ENCODE data around the gene AUH.

Gene AUH

DNA sequence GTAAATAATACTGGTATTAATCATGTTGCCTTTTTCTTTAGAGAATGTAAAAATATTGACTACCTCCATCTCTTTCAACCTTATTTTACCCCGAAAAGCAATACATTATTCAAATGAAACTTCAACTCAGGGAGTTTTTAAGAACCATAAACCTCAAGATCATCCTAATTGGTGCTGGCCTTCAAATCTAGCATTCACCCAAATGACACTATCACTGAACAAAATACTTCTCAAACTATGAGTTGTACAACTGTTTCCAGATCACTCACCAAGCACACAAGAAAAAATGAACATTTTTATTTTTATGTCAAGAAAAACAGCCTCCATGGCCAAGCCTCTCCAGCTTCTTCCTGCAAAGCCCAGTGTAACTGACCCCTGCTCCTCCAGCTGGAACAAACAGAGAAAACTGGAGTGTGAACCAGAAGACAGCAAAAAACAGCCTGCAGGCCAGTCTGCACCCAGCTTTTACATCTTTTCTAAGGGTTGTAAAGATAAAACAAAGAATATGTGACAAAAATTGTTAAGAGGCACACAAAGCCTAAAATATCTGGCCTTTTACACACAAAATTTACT is 21.2 kb downstream of the AUH start:
- no peak for DNase-seq

DNA sequence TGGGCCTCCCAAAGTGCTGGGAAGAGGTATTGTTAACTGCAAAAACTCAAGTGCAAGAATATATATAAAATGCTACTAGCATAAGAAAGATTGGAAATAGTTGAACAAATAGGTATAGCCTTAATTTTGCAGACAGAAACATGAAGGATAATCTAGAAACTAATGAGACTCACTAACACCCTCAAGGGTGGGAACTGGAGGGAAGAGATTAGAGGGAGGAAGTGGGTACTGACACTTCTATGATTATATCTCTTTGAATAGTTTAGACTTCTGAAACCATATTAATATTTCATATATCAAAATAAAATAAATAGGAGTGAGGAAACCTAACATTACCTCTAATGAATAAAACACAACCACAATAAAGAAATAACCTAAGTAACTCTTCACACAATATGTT is 23.0 kb downstream of the AUH start:
- DNase-seq: no peak

DNA sequence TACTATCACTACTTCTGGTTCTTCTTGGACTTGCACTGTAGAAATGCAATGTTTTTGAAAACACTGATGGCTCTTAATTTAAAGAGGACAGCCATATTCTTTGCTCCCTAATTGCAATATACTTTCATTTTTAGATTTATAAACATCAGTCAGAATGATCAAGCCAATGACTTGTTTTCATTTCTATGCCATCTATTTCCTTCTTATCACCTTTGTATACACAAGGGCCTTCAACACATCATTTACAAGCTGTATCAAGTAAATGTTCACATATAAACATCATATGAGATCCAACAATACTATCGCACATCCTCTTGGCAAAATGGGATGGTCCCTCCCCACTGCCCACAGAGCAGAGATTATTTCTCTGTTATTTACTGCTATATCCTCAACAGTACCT is 24.9 kb downstream of the AUH start:
- no peak for DNase-seq

DNA sequence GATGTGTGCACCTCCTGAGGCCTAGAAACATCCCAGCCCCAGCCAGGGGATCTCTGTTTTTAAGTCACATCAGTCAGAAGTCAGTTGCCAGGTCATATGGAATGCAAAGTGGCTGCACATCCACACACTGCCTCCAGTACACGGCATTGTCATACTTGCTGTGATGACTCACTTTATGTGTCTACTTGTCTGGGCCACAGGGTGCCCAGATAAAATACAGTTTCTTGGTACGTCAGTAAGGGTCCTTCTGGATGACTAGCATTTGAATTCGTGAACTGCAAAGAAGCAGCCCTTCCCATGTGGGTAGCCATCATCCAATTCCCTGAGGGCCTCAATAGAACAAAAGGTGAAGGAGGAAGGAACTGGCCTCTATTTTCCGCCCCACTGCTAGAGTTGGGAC is 27.7 kb downstream of the AUH start:
- DNase-seq: no peak

DNA sequence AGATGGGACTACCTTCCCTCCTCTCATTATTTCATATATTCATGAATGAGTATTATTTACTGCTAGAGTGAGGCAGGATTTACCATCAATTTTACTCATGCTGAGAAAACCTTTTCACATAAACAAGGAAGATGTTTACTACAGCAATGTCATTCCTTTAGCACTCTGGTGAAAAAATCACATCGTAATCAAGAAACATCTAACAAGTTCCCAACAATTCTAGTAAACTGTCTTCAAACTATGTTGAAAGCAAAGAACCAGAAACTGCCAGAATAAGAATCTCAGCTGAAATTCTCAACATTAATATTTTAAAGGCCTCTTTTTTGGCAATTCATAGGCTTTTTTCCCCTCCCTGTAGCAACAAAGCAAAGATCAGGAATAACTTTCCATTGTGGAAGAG is 28.2 kb downstream of the AUH start:
- no peak for DNase-seq

DNA sequence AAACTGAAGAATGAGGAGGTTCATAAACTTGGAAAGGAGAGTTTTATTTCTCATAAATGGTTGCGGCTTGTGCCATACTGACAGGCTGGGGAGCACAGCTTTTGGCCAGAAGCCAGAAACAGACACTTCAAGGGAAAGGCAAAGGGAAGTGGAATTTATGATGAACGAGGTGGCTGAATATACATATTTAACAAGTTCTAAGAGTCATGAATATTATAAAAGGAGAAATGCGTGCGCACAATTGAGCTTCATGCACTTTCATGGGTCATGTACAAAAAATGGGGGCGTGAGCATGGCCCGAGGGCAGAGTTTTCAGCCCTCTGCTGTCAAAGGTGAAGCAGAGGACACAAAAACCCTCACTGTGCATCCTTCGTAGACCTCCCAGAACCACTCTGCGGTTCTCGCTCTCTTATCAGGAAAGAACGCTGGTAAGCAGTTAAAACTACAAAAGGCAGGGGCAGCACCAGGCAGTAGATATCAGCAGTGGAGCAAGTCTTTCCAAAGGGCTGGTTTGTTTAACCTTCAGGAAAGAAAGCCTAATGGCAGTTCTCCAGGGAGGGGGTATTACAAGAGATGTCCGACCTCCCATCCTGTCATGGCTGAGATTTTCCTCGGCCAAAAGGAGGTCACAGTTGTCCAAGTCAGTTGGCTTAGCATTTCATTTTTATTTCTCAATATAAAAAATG is 29.0 kb downstream of the AUH start:
- no peak for DNase-seq

DNA sequence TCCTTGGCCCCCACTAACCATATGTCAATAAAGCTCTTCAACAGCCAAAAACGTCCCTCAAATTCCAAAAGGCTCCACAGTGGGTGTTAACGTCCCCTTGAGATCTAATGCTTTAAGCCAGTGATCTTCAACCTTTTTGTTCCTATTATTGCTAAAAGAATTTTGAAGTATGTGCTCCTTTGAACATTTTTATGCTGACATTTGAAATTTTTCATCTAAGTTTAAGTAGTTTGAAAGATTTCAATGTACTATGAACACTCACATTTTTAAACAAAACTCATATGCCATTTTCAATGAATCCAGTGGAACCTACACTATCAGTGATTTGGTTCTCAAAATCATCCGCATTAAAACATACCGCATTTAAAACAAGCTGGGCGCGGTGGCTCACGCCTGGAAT is 29.9 kb downstream of the AUH start:
- no peak for DNase-seq

DNA sequence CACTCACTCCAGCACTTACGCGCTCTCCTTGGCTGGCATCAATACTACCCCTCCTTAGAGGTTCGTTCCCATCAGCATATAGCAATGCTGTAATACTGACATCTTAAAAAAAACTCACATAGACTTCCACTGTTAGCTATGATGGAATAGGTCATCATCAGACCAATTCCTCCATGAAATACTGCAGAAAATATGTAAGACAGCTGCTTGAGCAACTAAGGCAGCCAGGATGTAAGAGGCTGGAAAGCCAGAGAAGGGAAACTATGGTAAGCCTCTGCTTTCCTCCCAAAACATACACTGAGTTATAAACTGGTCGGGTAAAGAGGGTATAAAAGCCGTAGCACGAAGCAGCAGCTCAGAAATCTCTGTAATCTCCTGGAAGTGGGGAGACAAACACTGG is 33.5 kb downstream of the AUH start:
- DNase-seq: no peak

DNA sequence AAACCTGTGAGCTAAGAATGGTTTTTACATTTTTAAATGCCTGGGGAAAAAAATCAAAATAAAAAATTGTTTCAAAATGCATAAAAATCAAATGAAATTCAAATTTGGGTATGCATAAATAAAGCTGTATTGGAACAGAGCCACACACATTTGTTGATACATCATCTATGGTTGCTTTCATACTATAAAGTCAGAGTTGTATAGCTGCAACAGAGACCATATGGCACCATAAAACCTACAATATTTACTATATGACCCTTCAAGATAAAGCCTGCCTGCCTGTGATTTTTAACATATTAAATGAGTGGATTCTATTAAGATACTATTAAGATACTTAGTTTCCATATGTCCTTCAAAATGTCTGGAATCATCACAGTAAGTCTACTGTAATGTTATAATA is 40.0 kb downstream of the AUH start:
- DNase-seq: no peak

DNA sequence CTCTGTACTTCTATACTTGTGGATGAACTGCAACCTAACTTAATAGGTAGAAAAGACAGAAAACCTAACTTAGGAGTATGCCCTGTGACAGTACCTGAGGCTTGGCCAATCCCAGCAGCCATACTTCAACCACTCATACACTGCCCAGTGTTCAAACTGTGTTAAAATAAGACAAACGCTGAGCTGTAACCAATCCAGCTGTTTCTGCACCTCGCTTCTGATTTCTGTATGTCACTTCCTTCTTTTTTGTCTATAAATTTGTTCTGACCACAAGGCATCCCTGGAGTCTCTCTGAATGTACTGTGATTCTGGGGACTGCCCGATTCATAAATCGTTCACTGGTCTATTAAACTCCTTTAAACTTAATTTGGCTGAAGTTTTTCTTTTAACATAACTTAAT is 41.4 kb downstream of the AUH start:
- no peak for DNase-seq

DNA sequence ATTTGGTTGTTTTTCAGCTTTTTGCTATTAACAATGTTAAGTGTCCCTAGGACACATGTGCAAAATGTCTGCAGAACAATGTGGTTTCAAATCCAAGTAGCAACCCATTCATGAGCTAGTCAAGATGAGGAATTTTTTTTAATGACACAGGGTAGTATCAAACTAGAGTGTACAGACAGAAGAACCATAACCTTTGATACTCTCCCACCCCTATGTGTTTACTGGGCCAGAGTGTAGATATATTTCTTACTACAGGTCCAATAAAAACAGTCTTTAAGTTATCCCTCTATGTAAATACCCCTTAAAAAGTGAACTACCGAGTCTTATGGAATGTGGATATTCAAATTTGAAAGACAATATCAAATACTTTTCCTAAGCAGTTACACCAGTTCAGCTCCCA is 45.6 kb downstream of the AUH start:
- DNase-seq: no peak

DNA sequence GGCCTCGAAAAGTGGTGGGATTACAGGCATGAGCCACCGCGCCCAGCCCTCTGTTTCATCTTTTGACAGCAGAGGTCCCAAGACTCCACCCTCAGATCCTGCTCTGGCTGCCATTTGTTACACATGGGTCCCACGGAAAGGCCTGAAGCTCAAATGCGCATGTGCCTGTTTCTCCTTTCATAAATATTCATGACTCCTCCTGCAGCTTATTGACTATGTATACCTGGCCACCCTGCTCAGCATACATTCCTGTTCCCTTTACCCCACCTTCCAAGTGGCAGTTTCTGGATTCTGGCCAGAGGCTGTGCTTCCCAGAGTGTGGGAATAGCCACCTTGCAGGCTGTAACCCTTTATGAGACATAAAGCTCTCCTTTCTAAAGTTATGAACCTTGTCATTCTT is 46.5 kb downstream of the AUH start:
- no peak for DNase-seq

DNA sequence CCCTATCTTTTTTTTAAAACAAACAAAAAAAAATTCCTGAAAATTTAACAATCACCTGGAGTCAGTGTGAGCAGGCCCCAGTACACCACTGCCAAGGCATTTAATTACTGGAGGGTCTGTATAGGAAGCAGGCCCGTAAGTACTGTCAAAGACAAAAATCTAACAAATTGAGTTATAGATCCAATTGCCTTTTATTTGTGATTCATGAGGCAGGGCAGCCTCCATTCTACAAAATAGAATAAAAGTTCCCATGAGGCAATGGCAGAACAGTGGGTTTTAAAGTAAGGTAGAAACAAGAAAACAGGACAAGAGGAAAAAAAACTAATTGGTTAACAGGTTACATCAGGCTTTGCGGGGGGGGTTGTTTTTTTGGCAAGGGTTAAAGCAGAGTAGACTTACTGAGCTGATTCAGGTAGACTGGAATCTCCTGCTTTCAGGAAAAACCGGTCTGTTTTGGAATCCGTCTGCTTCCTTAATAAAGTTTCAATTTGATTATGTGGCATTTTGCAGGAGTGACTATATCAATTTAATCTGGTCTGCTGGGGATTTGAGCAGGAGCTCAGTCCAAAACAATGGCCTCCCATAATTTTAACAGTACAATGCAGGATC is 48.9 kb downstream of the AUH start:
- DNase-seq: no peak

DNA sequence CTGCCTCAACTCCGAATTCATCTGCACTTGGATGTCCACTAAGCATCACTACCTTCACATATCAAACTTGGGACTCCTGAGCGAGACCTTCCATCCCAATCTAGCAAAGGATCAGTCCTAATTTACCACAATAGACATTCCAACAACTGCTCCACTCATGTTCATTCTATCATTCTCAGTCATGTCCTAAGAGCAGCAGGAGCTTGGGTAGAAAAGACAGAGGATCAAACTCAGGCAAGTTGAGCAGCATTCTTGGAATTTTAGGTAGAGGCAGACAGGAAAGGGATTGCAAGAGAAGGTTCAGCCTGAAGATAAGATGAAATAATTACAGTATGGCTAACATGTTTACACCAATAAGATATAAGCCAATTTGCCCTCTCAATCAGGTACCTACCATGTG is 51.7 kb downstream of the AUH start:
- DNase-seq: no peak

DNA sequence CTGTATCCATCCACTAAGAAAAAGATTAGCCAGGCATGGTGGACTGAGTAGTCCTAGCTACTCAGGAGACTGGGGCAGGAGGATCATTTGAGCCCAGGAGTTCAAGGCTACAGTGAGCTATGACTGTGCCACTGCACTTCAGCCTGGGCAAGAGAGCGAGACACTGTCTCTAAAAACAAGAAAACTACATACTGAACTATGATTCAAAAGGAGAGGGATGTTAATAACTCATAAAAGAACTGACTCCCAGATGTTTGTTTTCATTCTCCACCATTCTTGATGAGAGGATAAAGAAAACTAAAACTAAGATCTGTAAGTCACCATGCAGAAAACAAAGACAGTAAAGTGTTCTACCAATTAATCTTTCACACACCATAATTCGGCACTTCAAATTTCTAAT is 53.5 kb downstream of the AUH start:
- DNase-seq: no peak

DNA sequence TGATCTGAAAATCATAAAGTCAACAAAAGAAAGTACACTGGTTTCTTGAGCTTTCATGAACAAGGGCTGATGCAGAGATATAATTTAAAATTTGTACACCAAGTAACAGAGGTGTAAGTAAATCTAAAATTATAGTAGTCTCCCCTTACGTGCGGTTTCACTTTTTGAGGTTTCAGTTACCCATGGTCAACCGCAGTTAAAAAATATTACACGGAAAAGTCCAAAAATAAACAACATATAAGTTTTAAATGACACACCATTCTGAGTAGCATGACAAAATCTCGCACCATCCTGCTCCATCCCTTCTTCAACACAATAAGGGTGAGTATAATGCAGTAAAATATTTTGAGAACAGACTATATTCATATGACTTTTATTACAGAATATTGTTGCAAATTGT is 54.4 kb downstream of the AUH start:
- DNase-seq: no peak

DNA sequence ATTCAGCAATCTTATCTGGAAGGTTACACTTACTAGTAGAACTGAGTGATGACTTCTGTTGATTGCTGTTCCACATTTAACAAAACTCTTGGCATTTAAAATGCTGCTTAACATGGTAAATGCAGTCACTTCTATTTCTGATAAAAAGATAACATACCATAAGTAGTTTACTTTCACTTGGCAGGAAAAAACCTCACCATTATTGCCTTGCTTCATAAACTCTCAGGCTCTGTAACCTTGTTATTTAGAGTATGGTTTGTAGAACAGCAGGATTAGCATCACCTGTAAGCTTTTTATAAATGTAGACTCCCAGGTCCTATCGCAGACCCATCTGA is 55.5 kb downstream of the AUH start:
- no peak for DNase-seq

DNA sequence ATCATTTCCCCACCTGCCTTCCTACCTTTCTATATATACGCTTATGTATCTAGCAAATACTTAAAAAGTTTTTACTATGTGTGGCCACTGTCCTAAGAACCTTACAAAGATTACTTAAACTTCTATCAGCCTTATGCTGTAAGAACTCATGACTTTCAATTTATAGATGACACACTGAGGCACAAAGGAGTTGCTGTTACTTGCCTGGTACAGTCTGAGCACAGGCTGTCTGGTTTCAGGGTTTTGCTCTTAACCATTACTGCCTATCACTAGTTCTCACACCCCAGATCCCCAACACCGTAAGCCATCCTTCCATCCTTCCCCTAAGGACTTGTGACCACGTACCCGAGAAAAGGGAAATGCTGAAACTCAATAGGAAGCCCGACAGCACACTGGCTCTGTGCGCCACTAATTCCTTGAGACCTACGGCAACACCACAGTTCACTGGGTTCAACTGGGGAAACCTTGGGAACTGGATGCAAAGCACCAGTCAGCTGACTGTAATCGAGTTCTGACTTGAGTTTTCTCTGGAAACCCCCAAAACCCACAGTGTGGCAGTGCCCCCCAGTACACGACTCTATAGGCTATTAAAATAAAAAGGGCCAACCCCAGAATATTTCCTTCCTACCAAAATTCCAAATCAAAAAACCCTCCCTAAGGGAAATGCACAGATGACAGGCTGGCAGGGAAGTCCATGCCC is 56.0 kb downstream of the AUH start:
- no peak for DNase-seq

DNA sequence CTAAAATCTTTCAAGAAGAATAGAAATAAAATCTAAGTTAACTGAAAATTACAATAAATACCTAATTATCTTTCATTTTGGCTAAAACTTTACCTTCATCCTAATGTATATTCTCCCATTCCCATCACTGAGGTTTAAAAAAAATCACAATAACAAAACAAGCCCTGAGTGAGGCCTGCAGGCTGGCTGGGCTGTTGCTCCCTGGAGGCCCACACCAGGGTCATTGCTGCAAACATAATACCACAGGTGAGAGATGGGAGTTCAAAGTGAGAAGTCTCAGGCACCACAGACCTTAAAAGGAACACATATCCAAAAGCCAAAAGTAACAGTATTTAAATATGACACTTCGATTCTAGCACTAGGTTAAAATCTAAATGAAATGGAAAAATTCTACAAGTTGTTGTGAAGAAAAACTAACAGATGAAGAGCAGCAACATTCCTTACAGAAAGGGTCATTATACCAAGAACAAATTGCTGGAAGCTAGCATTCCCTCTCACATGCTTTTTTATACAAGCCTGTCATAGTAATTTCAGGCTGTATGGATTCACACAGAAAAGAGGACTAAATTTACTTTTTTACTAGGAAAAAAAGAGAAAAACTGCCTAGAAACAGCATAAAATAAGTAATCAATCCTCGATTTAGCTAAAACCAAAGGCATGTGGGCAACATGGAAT is 57.8 kb downstream of the AUH start:
- DNase-seq: no peak

DNA sequence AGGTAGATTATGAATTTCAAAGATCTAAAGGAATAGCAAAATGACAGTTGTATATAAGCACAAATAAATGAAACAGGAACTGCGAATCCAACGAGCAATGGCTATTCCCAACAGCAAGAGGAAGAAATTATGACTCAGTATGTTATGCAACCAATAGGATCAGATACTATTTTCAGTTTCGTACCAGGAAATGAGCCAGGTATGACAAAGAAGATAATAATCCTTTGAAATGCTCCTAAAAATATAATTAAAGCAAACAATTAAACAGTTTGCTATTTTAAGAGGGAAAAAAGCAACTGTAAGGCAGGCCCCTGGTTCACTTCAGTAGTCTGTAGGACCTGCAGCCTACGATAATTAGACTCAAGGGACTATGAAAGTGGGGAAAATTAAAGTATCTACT is 58.9 kb downstream of the AUH start:
- no peak for DNase-seq

DNA sequence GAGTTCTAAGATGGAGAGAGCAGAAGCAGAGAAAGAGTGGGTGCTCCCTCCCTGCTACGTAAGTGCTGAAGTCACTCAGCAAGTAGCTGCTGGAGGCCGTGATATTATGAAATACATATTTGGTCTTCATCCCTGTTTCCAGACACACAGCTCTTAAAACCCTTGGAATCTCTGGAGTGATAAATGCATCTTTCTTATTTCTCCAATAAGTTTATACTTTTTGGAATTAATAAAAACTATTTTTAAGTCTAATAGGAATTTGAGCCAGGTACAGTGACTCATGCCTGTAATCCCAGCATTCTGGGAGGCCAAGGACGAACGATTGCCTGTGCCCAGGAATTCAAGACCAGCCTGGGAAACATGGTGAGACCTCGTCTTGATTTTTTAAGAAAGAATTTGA is 60.6 kb downstream of the AUH start:
- DNase-seq: no peak

DNA sequence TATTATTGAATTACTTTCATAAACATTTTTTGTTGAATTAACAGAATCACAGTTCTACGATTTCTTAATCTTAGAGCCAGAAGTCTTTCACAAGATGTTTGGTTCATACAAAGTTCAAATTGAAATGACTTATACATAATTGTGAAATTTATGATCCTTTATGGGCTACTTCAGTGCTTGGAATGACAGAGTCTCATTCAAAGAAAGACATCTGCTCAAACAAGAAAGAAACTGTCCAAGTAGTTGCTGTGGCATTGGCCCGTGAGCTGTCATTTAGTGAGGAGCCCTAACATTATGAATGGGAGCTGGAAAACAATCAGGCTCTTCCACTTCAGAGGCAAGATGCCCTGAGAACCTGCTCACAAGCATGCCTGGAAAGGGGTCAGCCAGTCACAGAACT is 63.4 kb downstream of the AUH start:
- no peak for DNase-seq

DNA sequence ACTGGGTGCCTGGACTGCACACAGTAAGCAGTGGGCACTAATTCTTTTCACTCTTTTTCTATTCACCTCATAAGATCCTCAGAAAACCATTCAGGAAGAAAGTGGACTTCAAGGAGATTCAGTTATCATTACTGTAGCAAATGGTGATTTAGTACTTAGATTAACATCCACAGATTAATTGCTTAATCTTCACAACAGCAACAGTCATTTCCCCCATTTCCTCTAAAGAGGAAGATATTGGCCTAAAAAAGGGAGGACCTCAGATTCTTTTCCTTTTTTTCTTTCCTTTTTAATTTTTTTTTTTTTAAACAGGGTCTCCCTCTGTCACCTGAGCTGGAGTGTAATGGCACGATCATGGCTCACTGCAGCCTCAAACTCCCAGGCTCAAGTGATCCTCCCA is 64.4 kb downstream of the AUH start:
- no peak for DNase-seq

Data from hypothalamus (tissue), 51 donors.